Natural killer cell (primary cell): ENCODE results near the gene DPP3. TPM values are rescaled to one million over a fixed set of nuclear protein-coding genes. Genes with fewer than 3 reads are reported as not detected.
A peak's percentile ranks its signal among the peaks of the same experiment; 100 is the strongest.

Experiments
- ATAC-seq, 3 donors: fragments of 150-1000 bp in 2 of 3; fragments of 200-7000 bp in 1 of 3; cut with Tn5 transposase; 1 replicate in 1 of 3; 2 replicates in 2 of 3; pipeline ENCODE4 v1.10.0; 2021; ENCODE audit warnings: mild to moderate bottlenecking in 2 of 3, moderate library complexity in 2 of 3
- DNase-seq, 2 donors: peaks; one replicate each; pipeline versions ENCODE4 v3.0.0 to v3.0.0-alpha.2; 2013 to 2021; ENCODE audit warnings: mixed read lengths in 1 of 2
- H3K27ac ChIP-seq: one replicate; pipeline ENCODE4 v1.5.1; 2013; ENCODE audit warnings: mild to moderate bottlenecking, low read length
- H3K27me3 ChIP-seq: one replicate; pipeline ENCODE4 v1.6.1; 2013; ENCODE audit warnings: low read length; ENCODE audit not compliant: control insufficient read depth, insufficient read depth
- H3K36me3 ChIP-seq: one replicate; pipeline ENCODE4 v1.6.1; 2013; ENCODE audit warnings: low read length; ENCODE audit not compliant: control insufficient read depth, insufficient read depth
- H3K4me1 ChIP-seq: one replicate; pipeline ENCODE4 v1.6.1; 2013; ENCODE audit warnings: low read length; ENCODE audit not compliant: control insufficient read depth, insufficient read depth
- H3K4me3 ChIP-seq: one replicate; pipeline ENCODE4 v1.5.1; 2013; ENCODE audit warnings: low read length
- H3K9me3 ChIP-seq: one replicate; pipeline ENCODE4 v1.6.1; 2013; ENCODE audit warnings: low read length; ENCODE audit not compliant: control insufficient read depth, insufficient read depth
- H3K27ac Mint-ChIP-seq, 2 donors: one replicate each; pipeline ENCODE4 v1.8.0; 2022; ENCODE audit warnings: mild to moderate bottlenecking in 2 of 2, mixed read lengths in 2 of 2, moderate library complexity in 1 of 2
- H3K27me3 Mint-ChIP-seq, 2 donors: one replicate each; pipeline ENCODE4 v1.8.0; 2022; ENCODE audit warnings: low read depth in 2 of 2, mixed read lengths in 2 of 2
- H3K36me3 Mint-ChIP-seq: one replicate; pipeline ENCODE4 v1.8.0; 2022; ENCODE audit warnings: mixed read lengths
- H3K4me1 Mint-ChIP-seq, 2 donors: one replicate each; pipeline ENCODE4 v1.8.0; 2022; ENCODE audit warnings: mixed read lengths in 2 of 2
- H3K4me3 Mint-ChIP-seq: one replicate; pipeline ENCODE4 v1.8.0; 2022; ENCODE audit warnings: mild to moderate bottlenecking, moderate library complexity, mixed read lengths
- H3K9me3 Mint-ChIP-seq, 2 donors: one replicate each; pipeline ENCODE4 v1.8.0; 2022; ENCODE audit warnings: mixed read lengths in 2 of 2
- WGBS: methylation state at CpG from one replicate; pipeline ENCODE4 v1.1.7; 2013; ENCODE audit warnings: missing lambda C conversion rate; ENCODE audit not compliant: insufficient coverage; 5-methylcytosine and 5-hydroxymethylcytosine counted together
- intact Hi-C: fragments of 100-400 bp; cut with micrococcal nuclease; formaldehyde crosslinking; loops from one replicate; pipeline ENCODE4 v1.14.2; 2022
- total RNA-seq, 4 donors: library from RNA; stranded (reverse); fragments of 120-200 nt in 1 of 4; gene quantifications; one replicate each; pipeline versions ENCODE4 v1.2.3 to v1.2.4, GENCODE V29; 2013 to 2022
- TF ChIP-seq, protein P1 (sequence below): fragments of 200-600 bp; IDR thresholded peaks from one replicate; pipeline ENCODE4 v1.8.0; 2022; ENCODE audit warnings: antibody characterized with exemption

Gene DPP3
- total RNA-seq, 3 donors from 2014 or later (not counting 1 experiment from before 2014, with no cell fraction given) = 37.4 to 42.9 (median 38.6) TPM

DNA sequence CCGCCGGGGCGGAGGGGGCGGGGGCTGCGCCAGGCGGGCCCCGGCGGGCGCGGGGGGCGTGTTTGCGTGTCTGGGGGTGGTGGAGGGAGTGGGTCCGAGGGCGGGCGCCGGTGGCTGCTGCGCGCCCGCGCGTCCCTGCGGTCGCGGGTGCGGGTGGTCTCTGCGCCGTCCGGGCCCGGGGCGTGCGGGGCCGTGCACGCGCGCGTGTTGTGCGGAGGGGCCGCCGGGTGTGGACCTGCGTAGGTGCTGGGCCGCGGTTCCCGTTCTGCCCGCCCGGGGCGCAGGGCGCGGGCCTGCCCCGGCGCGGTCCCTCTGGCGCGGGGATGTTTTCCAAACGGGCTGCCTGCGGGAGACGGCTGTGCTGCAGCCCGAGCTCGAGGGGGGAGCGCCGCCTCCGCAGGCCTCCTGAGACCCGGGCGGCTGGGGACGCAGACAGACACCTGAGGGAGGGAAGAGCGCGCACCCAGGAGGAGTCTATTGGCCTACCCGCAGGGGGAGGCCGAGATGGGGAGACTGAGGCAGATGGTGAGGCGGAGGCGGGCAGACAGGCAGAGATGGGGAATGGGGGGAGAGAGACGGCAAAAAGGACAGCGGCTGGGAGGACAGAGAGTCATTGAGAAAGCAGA lies 13.1 kb upstream of the DPP3 start:
- intact Hi-C loops = loop anchor here (2.0 kb wide), 1 partner anchor 14 kb away; the partner anchor contains the start of gene DPP3
- Histone ChIP-seq H3K4me3 (peak overlapping the region; percentile 37), H3K4me1 (peaks cover 20% of the 10 kb centered on the region), H3K27ac (no peak overlapping the region), H3K36me3 (no peaks in the 10 kb centered on the region), H3K9me3 (no peaks in the 10 kb centered on the region), H3K27me3 (no peaks in the 10 kb centered on the region)
- ATAC-seq = peak; percentile 37 to 63 (median 47)
- Mint-ChIP-seq H3K27ac (peak overlapping the region in 1 of 2 donors; percentile 93), H3K4me3 (peak overlapping the region; percentile 94), H3K4me1 (peaks cover 13 to 21% of the 10 kb centered on the region in 2 donors), H3K27me3 (no peaks in the 10 kb centered on the region), H3K9me3 (no peaks in the 10 kb centered on the region), H3K36me3 (no peaks in the 10 kb centered on the region)
- TF ChIP-seq, protein P1, sequence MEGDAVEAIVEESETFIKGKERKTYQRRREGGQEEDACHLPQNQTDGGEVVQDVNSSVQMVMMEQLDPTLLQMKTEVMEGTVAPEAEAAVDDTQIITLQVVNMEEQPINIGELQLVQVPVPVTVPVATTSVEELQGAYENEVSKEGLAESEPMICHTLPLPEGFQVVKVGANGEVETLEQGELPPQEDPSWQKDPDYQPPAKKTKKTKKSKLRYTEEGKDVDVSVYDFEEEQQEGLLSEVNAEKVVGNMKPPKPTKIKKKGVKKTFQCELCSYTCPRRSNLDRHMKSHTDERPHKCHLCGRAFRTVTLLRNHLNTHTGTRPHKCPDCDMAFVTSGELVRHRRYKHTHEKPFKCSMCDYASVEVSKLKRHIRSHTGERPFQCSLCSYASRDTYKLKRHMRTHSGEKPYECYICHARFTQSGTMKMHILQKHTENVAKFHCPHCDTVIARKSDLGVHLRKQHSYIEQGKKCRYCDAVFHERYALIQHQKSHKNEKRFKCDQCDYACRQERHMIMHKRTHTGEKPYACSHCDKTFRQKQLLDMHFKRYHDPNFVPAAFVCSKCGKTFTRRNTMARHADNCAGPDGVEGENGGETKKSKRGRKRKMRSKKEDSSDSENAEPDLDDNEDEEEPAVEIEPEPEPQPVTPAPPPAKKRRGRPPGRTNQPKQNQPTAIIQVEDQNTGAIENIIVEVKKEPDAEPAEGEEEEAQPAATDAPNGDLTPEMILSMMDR = peak; percentile 46
- DNase-seq = peak in 1 of 2 donors; percentile 71
- 2% methylated on average over 72 of the region's 72 CpGs for WGBS

DNA sequence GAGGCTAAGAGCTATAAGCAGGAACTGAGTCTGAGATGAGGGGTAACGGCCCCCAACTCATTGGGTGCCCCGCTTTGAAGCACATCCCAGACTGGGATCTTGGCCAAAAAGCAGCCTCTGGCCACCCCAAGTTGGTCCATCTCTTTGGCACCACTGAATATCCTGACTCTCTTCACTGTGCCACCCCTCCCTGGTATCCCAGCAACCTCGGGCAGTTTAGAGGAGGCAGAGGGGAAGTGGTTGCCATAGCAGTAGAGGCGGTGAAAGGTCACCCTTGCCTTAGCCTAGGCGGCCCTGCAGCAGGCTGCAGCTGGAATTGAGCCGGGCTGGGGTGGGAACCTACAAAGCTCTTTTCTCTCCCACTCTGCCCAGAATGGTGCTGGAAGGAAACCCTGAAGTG lies 12.5 kb upstream of the DPP3 start:
- Histone ChIP-seq H3K36me3 (no peaks in the 10 kb centered on the region), H3K27ac (no peak overlapping the region), H3K4me1 (peaks cover 20% of the 10 kb centered on the region), H3K9me3 (no peaks in the 10 kb centered on the region), H3K4me3 (no peak overlapping the region), H3K27me3 (no peaks in the 10 kb centered on the region)
- Mint-ChIP-seq H3K36me3 (no peaks in the 10 kb centered on the region), H3K27ac (peak overlapping the region in 1 of 2 donors; percentile 83), H3K4me1 (peaks cover 13 to 21% of the 10 kb centered on the region in 2 donors), H3K9me3 (no peaks in the 10 kb centered on the region), H3K4me3 (peak overlapping the region; percentile 94), H3K27me3 (no peaks in the 10 kb centered on the region)
- intact Hi-C loops = loop anchor here (2.0 kb wide), 1 partner anchor 13 kb away; the partner anchor contains the start of gene DPP3
- TF ChIP-seq, protein P1 = no peak
- DNase-seq (peak in 1 of 2 donors; percentile 32), ATAC-seq (no peak)
- 35% methylated on average over 6 of the region's 6 CpGs for WGBS

DNA sequence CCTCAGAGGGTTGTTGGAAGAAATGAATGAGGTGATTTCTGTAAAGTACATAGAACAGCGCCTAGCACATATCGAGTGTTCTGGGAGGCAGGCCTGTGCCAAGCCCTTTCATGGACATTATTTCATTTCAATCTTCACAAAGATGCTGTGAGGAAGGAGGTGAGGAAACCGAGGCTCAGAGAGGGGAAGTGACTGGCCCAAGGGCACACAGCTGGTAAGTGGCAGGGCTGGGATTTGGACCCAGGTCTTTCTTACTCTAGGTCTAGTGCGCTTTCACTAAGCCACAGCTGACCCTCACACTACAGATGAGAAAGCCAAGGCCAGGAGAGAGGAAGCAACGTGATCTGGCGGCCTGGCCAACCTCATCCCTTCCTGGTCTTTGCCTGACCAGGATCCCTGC lies 11.5 kb upstream of the DPP3 start:
- Mint-ChIP-seq H3K27me3 (no peaks in the 10 kb centered on the region), H3K27ac (no peak overlapping the region)

More for the DNA sequence above, 11.5 kb upstream of the DPP3 start:
- no peaks in the 10 kb centered on the region for H3K27me3 ChIP-seq
- Mint-ChIP-seq H3K4me1 (peaks cover 13 to 21% of the 10 kb centered on the region in 2 donors), H3K36me3 (no peaks in the 10 kb centered on the region), H3K4me3 (peak overlapping the region; percentile 67), H3K9me3 (no peaks in the 10 kb centered on the region)
- TF ChIP-seq, protein P1 = no peak
- intact Hi-C loops = no loop called here
- WGBS = 96% methylated on average over 5 of the region's 6 CpGs
- H3K4me1 ChIP-seq = peaks cover 20% of the 10 kb centered on the region
- no peak overlapping the region for H3K4me3 ChIP-seq
- no peak overlapping the region for H3K27ac ChIP-seq
- ATAC-seq (no peak), DNase-seq (no peak)
- H3K36me3 ChIP-seq = no peaks in the 10 kb centered on the region
- no peaks in the 10 kb centered on the region for H3K9me3 ChIP-seq
